ENCODE data around the gene RXFP1.

Gene RXFP1

DNA sequence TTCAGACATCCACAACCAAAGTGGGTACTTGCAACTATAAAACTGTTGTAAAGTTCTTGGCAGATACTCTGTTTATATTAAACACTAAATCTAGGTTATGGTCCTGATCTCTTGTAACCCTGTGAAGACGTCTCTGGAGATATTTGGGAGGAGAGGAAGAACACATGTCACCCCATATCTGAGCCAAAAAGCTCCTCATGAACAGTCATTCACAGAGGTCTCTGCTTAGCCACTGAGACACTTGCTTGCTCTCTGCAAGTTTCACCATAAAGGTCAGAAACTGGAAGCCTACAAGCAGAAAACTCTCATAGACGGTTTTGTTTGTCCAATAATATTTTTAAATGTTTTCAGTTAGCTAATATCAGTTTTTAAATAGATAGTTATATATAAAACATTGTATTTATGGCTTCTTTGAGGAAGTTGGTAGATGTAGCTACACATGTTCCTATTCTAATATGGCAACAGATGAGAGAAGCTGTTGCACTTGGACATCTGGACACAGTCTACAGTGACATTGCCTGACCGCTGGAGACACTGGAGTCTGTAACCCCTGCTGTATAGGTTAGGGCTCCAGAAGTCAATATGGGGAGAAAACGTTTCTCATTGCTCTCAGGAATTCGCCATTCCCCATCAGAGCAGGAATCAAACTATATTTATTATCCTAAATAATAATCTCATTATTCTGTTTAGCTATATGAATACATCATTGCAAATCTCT lies 76.4 kb downstream of the RXFP1 start:
- H3K27ac ChIP-seq = no peak overlapping the region
- TF ChIP-seq ZFX (IDR thresholded peaks at IDR 0.05) = no peak
- TF ChIP-seq, protein P1, sequence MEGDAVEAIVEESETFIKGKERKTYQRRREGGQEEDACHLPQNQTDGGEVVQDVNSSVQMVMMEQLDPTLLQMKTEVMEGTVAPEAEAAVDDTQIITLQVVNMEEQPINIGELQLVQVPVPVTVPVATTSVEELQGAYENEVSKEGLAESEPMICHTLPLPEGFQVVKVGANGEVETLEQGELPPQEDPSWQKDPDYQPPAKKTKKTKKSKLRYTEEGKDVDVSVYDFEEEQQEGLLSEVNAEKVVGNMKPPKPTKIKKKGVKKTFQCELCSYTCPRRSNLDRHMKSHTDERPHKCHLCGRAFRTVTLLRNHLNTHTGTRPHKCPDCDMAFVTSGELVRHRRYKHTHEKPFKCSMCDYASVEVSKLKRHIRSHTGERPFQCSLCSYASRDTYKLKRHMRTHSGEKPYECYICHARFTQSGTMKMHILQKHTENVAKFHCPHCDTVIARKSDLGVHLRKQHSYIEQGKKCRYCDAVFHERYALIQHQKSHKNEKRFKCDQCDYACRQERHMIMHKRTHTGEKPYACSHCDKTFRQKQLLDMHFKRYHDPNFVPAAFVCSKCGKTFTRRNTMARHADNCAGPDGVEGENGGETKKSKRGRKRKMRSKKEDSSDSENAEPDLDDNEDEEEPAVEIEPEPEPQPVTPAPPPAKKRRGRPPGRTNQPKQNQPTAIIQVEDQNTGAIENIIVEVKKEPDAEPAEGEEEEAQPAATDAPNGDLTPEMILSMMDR (conservative IDR thresholded peaks at IDR 0.05) = no peak

DNA sequence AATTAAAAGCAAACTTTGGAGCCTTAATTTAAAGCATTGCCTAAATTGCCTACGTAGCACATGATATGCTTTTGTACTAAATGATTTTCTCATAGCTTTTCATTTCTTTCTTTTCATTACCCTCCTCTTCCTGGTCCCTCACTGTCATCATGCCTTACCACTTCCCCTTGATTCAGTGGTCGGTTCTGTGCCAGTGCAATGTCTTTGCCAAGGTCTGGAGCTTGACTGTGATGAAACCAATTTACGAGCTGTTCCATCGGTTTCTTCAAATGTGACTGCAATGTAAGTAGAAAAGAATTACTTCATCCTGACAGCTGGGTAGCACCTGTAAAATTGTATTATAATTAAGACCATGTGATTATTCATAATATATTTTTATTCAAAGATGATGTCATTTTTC lies 77.5 kb downstream of the RXFP1 start:
- TF ChIP-seq, protein P1 (conservative IDR thresholded peaks at IDR 0.05) = no peak
- TF ChIP-seq ZFX (IDR thresholded peaks at IDR 0.05) = no peak

GRCh38 chr4:158599765-158600498 lies 78.2 kb downstream of the RXFP1 start:
- H3K27ac ChIP-seq = no peak overlapping the region
- TF ChIP-seq, protein P1 (conservative IDR thresholded peaks at IDR 0.05) = no peak
- no peak for TF ChIP-seq ZFX (IDR thresholded peaks at IDR 0.05)

More for the DNA sequence above, 77.5 kb downstream of the RXFP1 start:
- no peak overlapping the region for H3K27ac ChIP-seq

DNA sequence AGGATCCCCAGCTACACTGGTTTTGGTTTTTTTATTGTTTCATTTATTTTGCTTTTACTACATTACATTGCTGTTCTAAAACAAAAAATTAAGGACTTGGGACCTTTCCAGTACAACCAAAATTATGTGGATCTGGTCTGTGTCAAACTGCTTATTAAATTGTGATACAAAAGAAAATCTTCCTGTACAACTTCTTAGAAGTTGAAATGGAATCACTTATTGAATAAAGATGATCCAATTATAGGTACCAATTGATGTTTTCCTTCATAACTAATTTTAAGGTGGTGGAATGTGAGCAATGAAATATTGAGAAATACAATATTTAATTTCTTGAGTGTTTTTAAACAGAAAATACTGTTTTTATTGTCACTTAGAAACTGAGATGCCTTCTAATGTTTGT lies 82.7 kb downstream of the RXFP1 start:
- no peak overlapping the region for H3K27ac ChIP-seq
- TF ChIP-seq ZFX (IDR thresholded peaks at IDR 0.05) = no peak
- TF ChIP-seq, protein P1 (conservative IDR thresholded peaks at IDR 0.05) = no peak

GRCh38 chr4:158605393-158605792 lies 83.7 kb downstream of the RXFP1 start:
- no peak overlapping the region for H3K27ac ChIP-seq
- no peak for TF ChIP-seq ZFX (IDR thresholded peaks at IDR 0.05)
- TF ChIP-seq, protein P1 (conservative IDR thresholded peaks at IDR 0.05) = no peak

GRCh38 chr4:158606969-158607368 lies 85.3 kb downstream of the RXFP1 start:
- no peak overlapping the region for H3K27ac ChIP-seq
- TF ChIP-seq, protein P1 (conservative IDR thresholded peaks at IDR 0.05) = no peak

DNA sequence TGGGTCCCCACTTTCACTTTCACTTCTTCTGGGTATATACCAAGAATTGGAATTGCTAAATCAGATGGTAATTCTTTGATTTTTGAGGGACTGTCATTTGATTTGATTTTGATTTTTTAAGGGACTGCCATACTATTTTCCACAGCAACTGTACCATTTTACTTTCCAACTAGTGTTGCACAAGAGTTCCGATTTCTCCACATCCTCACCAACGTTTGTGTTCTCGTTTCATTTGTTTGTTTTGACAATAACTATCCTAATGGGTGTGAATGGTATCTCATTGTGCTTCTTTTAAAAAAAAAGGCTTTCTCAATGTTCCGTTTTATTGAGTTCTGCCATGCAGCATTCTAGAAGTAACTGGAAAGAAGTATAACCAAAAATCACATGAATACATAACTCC lies 87.4 kb downstream of the RXFP1 start:
- no peak overlapping the region for H3K27ac ChIP-seq
- TF ChIP-seq ZFX (IDR thresholded peaks at IDR 0.05) = no peak
- TF ChIP-seq, protein P1 (conservative IDR thresholded peaks at IDR 0.05) = no peak

All from C4-2B (cell line).